Nephron progenitor cell (in vitro differentiated cells): ENCODE measurements around the gene IRX2.

Experiments used
- DNase-seq: peaks from one replicate; pipeline ENCODE4 v3.0.0; 2021
- H3K27ac Mint-ChIP-seq: 2 replicates; pipeline ENCODE4 v1.8.0; 2021; ENCODE audit warnings: mild to moderate bottlenecking, moderate library complexity, mixed read lengths
- H3K27me3 Mint-ChIP-seq: 2 replicates; pipeline ENCODE4 v1.8.0; 2021; ENCODE audit warnings: mild to moderate bottlenecking, low read depth, mixed read lengths; ENCODE audit not compliant: poor library complexity
- H3K36me3 Mint-ChIP-seq: 2 replicates; pipeline ENCODE4 v1.8.0; 2021; ENCODE audit warnings: low read depth, mixed read lengths
- H3K4me1 Mint-ChIP-seq: 2 replicates; pipeline ENCODE4 v1.8.0; 2021; ENCODE audit warnings: mixed read lengths
- H3K4me3 Mint-ChIP-seq: 2 replicates; pipeline ENCODE4 v1.8.0; 2021; ENCODE audit warnings: mild to moderate bottlenecking, moderate library complexity, mixed read lengths
- H3K9me3 Mint-ChIP-seq: 2 replicates; pipeline ENCODE4 v1.8.0; 2021; ENCODE audit warnings: mild to moderate bottlenecking, moderate library complexity, mixed read lengths
- CTCF ChIP-seq: fragments of 200-600 bp; sonication (generic); IDR thresholded peaks from 2 replicates; pipeline ENCODE4 v1.5.0; 2021; ENCODE audit warnings: antibody characterized with exemption

IRX2 gene

DNA sequence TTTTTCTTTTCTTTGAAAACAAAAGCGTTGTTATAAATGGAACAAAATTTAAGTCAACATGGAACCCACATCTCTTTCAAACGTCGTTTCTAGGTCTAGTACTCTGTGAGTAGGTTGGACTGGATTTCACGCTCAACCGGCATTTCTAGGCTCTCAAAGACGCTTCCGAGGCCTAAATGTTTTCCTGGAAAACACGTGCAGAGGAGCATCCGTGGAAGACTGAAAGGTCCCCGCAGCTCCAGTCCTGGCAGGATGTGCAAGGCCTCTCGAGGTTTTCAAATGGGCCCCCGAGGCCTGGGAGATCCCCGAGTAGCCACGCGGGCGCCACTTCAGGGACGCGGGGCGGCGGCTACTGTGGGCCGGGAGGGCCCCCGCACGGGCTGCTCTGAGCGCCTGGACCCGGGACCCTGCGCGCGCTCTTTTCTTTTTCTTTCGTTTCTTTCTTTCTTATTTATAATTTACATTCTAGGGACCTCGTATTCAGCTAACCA is 4.2 kb upstream of the IRX2 start:
- TF ChIP-seq CTCF: no peak
- no peak overlapping the region for H3K27ac Mint-ChIP-seq
- DNase-seq: no peak
- peaks cover 83% of the 10 kb centered on the region for H3K27me3 Mint-ChIP-seq
- no peaks in the 10 kb centered on the region for H3K36me3 Mint-ChIP-seq
- H3K9me3 Mint-ChIP-seq: no peaks in the 10 kb centered on the region
- H3K4me1 Mint-ChIP-seq: peaks cover 48% of the 10 kb centered on the region
- peak overlapping the region; percentile 83 for H3K4me3 Mint-ChIP-seq

GRCh38 chr5:2755076-2755680 is 3.7 kb upstream of the IRX2 start:
- H3K9me3 Mint-ChIP-seq: peaks cover under 1% of the 10 kb centered on the region
- TF ChIP-seq CTCF: peak; percentile 45
- H3K27me3 Mint-ChIP-seq: peaks cover 85% of the 10 kb centered on the region
- no peak overlapping the region for H3K27ac Mint-ChIP-seq
- peaks cover under 1% of the 10 kb centered on the region for H3K36me3 Mint-ChIP-seq
- peak overlapping the region; percentile 75 for H3K4me3 Mint-ChIP-seq
- H3K4me1 Mint-ChIP-seq: peaks cover 49% of the 10 kb centered on the region
- DNase-seq: peak; percentile 75

- no peak overlapping the region for H3K27ac Mint-ChIP-seq
These were observed 3.2 kb upstream of the IRX2 start for GRCh38 chr5:2754581-2755075.

DNA sequence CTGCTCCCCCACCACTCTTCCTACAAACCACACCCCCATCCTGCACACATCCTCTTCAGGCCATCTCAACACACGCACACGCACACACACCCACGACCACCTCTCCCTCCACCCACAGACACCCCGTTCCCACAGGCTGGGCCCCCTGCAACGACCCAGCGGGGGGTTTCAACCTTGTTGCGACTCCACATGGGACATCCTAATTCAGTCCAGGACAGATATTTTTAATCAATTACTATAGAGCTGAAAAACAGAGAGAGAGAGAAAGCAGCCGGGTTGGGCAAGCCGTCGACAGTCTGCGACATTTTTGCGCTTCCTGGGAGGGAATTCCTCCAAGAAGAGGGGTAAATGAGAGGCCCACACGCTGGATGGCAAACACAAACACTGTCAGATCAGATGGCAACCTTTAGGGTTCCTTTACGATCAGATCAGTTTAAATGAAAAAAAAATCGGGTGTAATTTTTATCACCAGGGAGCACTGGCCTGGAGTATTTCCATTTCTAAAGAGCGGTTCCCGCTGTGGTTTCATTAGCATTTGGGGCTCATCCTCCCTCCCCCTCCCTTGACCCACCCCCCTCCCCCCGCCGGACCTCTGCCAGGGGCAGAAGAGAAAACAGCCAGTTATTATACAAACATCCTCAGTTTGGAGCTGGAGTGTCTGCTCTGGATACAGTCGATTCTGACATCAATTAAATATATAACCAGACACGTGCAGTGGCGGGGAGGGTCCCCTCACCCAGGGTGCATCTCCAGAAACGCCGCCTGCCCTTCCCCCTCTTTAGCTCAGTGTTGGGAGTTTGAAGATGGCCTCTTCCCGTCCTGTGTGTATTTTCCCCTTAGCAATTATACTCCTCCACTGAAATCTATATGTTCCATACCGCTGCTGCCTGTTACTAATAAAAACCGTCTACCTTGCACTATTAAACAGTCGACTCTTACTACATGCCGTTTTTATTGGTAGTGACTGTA is 2.3 kb upstream of the IRX2 start:
- no peak for DNase-seq

More at GRCh38 chr5:2754581-2755075, 3.2 kb upstream of the IRX2 start:
- peaks cover 4% of the 10 kb centered on the region for H3K9me3 Mint-ChIP-seq
- TF ChIP-seq CTCF: no peak
- DNase-seq: peak; percentile 46
- peaks cover 54% of the 10 kb centered on the region for H3K4me1 Mint-ChIP-seq
- H3K36me3 Mint-ChIP-seq: peaks cover 6% of the 10 kb centered on the region
- H3K27me3 Mint-ChIP-seq: peaks cover 86% of the 10 kb centered on the region
- H3K4me3 Mint-ChIP-seq: peak overlapping the region; percentile 47

DNA sequence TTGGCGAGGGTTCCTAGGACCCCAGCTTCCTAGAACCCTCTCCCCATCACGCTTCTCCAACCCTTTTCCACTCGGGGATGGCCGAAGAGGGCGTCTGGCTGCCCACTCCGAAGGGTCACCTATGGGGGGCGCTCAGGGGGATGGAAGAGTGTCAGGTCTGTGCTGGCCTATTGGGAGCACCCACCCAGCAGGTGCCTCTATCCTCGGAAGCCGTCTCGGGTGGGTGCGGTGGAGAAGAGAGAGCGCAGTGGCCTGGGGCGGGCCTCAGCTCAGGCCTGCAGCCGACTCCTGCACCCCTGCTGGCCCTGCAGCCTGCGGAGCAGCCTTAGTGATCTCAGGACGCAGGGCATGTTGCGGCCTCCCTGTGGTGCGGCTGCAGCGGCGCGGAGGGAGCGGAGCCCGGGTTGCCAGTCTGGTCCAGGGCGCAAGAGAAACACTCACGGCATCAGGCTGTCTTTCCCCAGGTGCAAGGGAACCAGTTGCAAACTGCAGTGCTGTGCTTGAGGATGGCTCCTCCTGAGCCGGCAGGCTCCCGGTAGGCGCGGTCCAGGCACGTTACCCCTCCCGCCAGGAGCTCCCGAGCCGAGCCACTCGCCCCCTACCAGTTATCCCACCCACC is 1.5 kb upstream of the IRX2 start:
- H3K27me3 Mint-ChIP-seq: peaks cover 75% of the 10 kb centered on the region
- no peak overlapping the region for H3K27ac Mint-ChIP-seq
- H3K4me1 Mint-ChIP-seq: peaks cover 55% of the 10 kb centered on the region

More for the DNA sequence above, 2.3 kb upstream of the IRX2 start:
- H3K9me3 Mint-ChIP-seq: peaks cover 9% of the 10 kb centered on the region
- peaks cover 12% of the 10 kb centered on the region for H3K36me3 Mint-ChIP-seq
- no peak overlapping the region for H3K27ac Mint-ChIP-seq
- peaks cover 58% of the 10 kb centered on the region for H3K4me1 Mint-ChIP-seq
- H3K27me3 Mint-ChIP-seq: peaks cover 83% of the 10 kb centered on the region
- H3K4me3 Mint-ChIP-seq: peak overlapping the region; percentile 79
- no peak for TF ChIP-seq CTCF

More for the DNA sequence above, 1.5 kb upstream of the IRX2 start:
- peaks cover 9% of the 10 kb centered on the region for H3K9me3 Mint-ChIP-seq
- H3K36me3 Mint-ChIP-seq: peaks cover 13% of the 10 kb centered on the region
- DNase-seq: no peak
- no peak for TF ChIP-seq CTCF
- peak overlapping the region; percentile 79 for H3K4me3 Mint-ChIP-seq
